Activated naive CD4-positive, alpha-beta T cell (primary cell): ENCODE measurements around the gene NXPE3.
"Not testable (repeated sequence)": the region's sequence is repeated elsewhere in the genome, so short reads cannot be mapped to it uniquely, and the experiment has no call there.

ENCODE experiments used
- DNase-seq, 4 experiments: peaks; one replicate each; lab custom pipeline; 2025; lab: John Stamatoyannopoulos, UW

The NXPE3 gene

GRCh38 chr3:101851850-101852714 lies 73.1 kb downstream of the NXPE3 start:
- no peak for DNase-seq

GRCh38 chr3:101852983-101853840 lies 74.2 kb downstream of the NXPE3 start:
- DNase-seq: no peak

- no peak for DNase-seq
Observed at GRCh38 chr3:101853982-101854381, 75.0 kb downstream of the NXPE3 start.

- DNase-seq: no peak
Observed at GRCh38 chr3:101854608-101855304, 75.7 kb downstream of the NXPE3 start.

GRCh38 chr3:101857301-101857741 lies 78.3 kb downstream of the NXPE3 start:
- no peak for DNase-seq

- no peak for DNase-seq
Observed at GRCh38 chr3:101858464-101859030, 79.5 kb downstream of the NXPE3 start.

- DNase-seq: no peak
Observed at GRCh38 chr3:101859882-101860448, 81.0 kb downstream of the NXPE3 start.

GRCh38 chr3:101861212-101861788 lies 82.3 kb downstream of the NXPE3 start:
- no peak for DNase-seq

- DNase-seq: no peak
Observed at GRCh38 chr3:101861789-101862415, 82.9 kb downstream of the NXPE3 start.

- no peak for DNase-seq
Observed at GRCh38 chr3:101862416-101863165, 83.6 kb downstream of the NXPE3 start.

GRCh38 chr3:101864926-101865325 lies 85.9 kb downstream of the NXPE3 start:
- DNase-seq: not testable (repeated sequence)

- DNase-seq: no peak
Observed at GRCh38 chr3:101865751-101866509, 86.9 kb downstream of the NXPE3 start.

- no peak for DNase-seq
Observed at GRCh38 chr3:101867511-101867910, 88.5 kb downstream of the NXPE3 start.

GRCh38 chr3:101867996-101868395 lies 89.0 kb downstream of the NXPE3 start:
- no peak for DNase-seq

GRCh38 chr3:101868534-101869464 lies 89.8 kb downstream of the NXPE3 start:
- DNase-seq: no peak

GRCh38 chr3:101870138-101870537 lies 91.1 kb downstream of the NXPE3 start:
- no peak for DNase-seq

GRCh38 chr3:101873619-101874018 lies 94.6 kb downstream of the NXPE3 start:
- DNase-seq: no peak

GRCh38 chr3:101876142-101876541 lies 97.1 kb downstream of the NXPE3 start:
- no peak for DNase-seq
